Measurements from ENCODE around the gene HINT2. TPM values are rescaled to one million over a fixed set of nuclear protein-coding genes. Genes with fewer than 3 reads are reported as not detected.

Gene HINT2
- total RNA-seq (10 to 100 TPM in 4 of 5 donors, 1 to 10 TPM in 1; 8.4 to 22.7 (median 17.9) TPM), polyA plus RNA-seq (100 to 1,000 TPM in 2 of 3 donors, 10 to 100 TPM in 1; 98.1 to 131 (median 118) TPM)
- long read RNA-seq, donor 1, transcript HINT2-201 (5 exons, 628 nt), result major isoform, 18 of 22 reads
- long read RNA-seq, donor 1, partial matches to known transcripts, result 0 of 22 reads
- long read RNA-seq, donor 1, other reads (novel, unspliced or antisense), result 0 of 22 reads
- long read RNA-seq, donor 2, transcript HINT2-201 (5 exons, 628 nt), result major isoform, 14 of 22 reads
- long read RNA-seq, donor 2, partial matches to known transcripts, result 0 of 22 reads
- long read RNA-seq, donor 2, other reads (novel, unspliced or antisense), result 0 of 22 reads
- long read RNA-seq, donor 3, transcript HINT2-201 (5 exons, 628 nt), result major isoform, 13 of 17 reads
- long read RNA-seq, donor 3, partial matches to known transcripts, result 0 of 17 reads
- long read RNA-seq, donor 3, other reads (novel, unspliced or antisense), result 0 of 17 reads
- long read RNA-seq, donor 4, partial matches to known transcripts, result 0 of 3 reads
- long read RNA-seq, donor 4, other reads (novel, unspliced or antisense), result 0 of 3 reads
- long read RNA-seq, donor 5, transcript HINT2-201 (5 exons, 628 nt), result major isoform, 22 of 24 reads
- long read RNA-seq, donor 5, partial matches to known transcripts, result 0 of 24 reads
- long read RNA-seq, donor 5, other reads (novel, unspliced or antisense), result 0 of 24 reads
- long read RNA-seq, donor 6, transcript HINT2-201 (5 exons, 628 nt), result major isoform, 83 of 103 reads
- long read RNA-seq, donor 6, transcript HINT2-202 (4 exons, 734 nt), result minor isoform, 8 of 103 reads
- long read RNA-seq, donor 6, partial matches to known transcripts, result 7 of 103 reads
- long read RNA-seq, donor 6, other reads (novel, unspliced or antisense), result 0 of 103 reads
- long read RNA-seq, donor 7, transcript HINT2-201 (5 exons, 628 nt), result major isoform, 24 of 25 reads
- long read RNA-seq, donor 7, partial matches to known transcripts, result 0 of 25 reads
- long read RNA-seq, donor 7, other reads (novel, unspliced or antisense), result 0 of 25 reads
- long read RNA-seq, donor 8, transcript HINT2-201 (5 exons, 628 nt), result major isoform, 17 of 19 reads
- long read RNA-seq, donor 8, partial matches to known transcripts, result 0 of 19 reads
- long read RNA-seq, donor 8, other reads (novel, unspliced or antisense), result 0 of 19 reads
- long read RNA-seq, donor 9, transcript HINT2-201 (5 exons, 628 nt), result major isoform, 18 of 33 reads
- long read RNA-seq, donor 9, partial matches to known transcripts, result 9 of 33 reads
- long read RNA-seq, donor 9, other reads (novel, unspliced or antisense), result 0 of 33 reads
- long read RNA-seq, donor 10, transcript HINT2-201 (5 exons, 628 nt), result major isoform, 12 of 13 reads
- long read RNA-seq, donor 10, partial matches to known transcripts, result 0 of 13 reads
- long read RNA-seq, donor 10, other reads (novel, unspliced or antisense), result 0 of 13 reads

GRCh38 chr9:35814841-35815543, at the start of gene HINT2:
Gene HINT2 (minus strand): TSS chr9:35815042. CDS start chr9:35814979, 63 bp downstream.
- peaks cover 24 to 41% (median 37%) of the 10 kb centered on the region in 4 donors for H3K4me1 ChIP-seq
- 0 to 1% (median 1%) methylated on average over 16 to 52 of the region's 52 CpGs for WGBS, 5 donors
- H3K27me3 ChIP-seq, result no peaks in the 10 kb centered on the region
- peak; percentile 97 to 99 for DNase-seq
- intact Hi-C loops (cut with DNase I; ENCODE audit: low total_unique reads), result no loop called here
- H3K27ac ChIP-seq, result peak within 1 kb of the TSS; percentile 97 to 99 (median 98)
- peak within 1 kb of the TSS; percentile 74 to 97 (median 85) for H3K4me3 ChIP-seq
- TF ChIP-seq EP300 (IDR thresholded peaks at IDR 0.05) (no peak), POLR2AphosphoS5 (IDR thresholded peaks at IDR 0.05) (peak; percentile 68 to 96 (median 95)), POLR2A (IDR thresholded peaks at IDR 0.05) (peak in 1 of 4 donors; percentile 86), CTCF (IDR thresholded peaks at IDR 0.05) (no peak)
- H3K36me3 ChIP-seq, result peaks cover 0 to 5% (median 4%) of the 10 kb centered on the region in 4 donors
- H3K9me3 ChIP-seq, result no peaks in the 10 kb centered on the region

GRCh38 chr9:35863583-35863982, 48.7 kb upstream of the HINT2 start:
- no peaks in the 10 kb centered on the region for H3K9me3 ChIP-seq
- no peak overlapping the region for H3K4me3 ChIP-seq
- no peaks in the 10 kb centered on the region for H3K36me3 ChIP-seq
- H3K27ac ChIP-seq, result no peak overlapping the region
- intact Hi-C loops (cut with DNase I; ENCODE audit: low total_unique reads), result loop anchor here (10.0 kb wide), 1 partner anchor 59 kb away; no protein-coding TSS in a partner anchor
- DNase-seq, result no peak
- peaks cover 0 to 12% (median 4%) of the 10 kb centered on the region in 4 donors for H3K4me1 ChIP-seq
- 65 to 80% (median 77%) methylated on average over 8 of the region's 8 CpGs for WGBS, 5 donors
- TF ChIP-seq CTCF (IDR thresholded peaks at IDR 0.05) (no peak), EP300 (IDR thresholded peaks at IDR 0.05) (no peak), POLR2A (IDR thresholded peaks at IDR 0.05) (no peak), POLR2AphosphoS5 (IDR thresholded peaks at IDR 0.05) (no peak)
- H3K27me3 ChIP-seq, result peaks cover 0 to 45% (median 16%) of the 10 kb centered on the region in 3 donors

- Histone ChIP-seq H3K9me3 (no peaks in the 10 kb centered on the region), H3K27me3 (peaks cover 0 to 37% (median 16%) of the 10 kb centered on the region in 3 donors), H3K27ac (no peak overlapping the region), H3K36me3 (no peaks in the 10 kb centered on the region), H3K4me3 (no peak overlapping the region), H3K4me1 (peaks cover 0 to 12% (median 4%) of the 10 kb centered on the region in 4 donors)
- TF ChIP-seq POLR2A (IDR thresholded peaks at IDR 0.05) (no peak), EP300 (IDR thresholded peaks at IDR 0.05) (no peak), CTCF (IDR thresholded peaks at IDR 0.05) (no peak), POLR2AphosphoS5 (IDR thresholded peaks at IDR 0.05) (no peak)
- DNase-seq, result no peak
- intact Hi-C loops (cut with DNase I; ENCODE audit: low total_unique reads), result loop anchor here (10.0 kb wide), 1 partner anchor 58 kb away; no protein-coding TSS in a partner anchor
- WGBS, 5 donors, result 76 to 84% (median 80%) methylated on average over 4 of the region's 4 CpGs
Observed at GRCh38 chr9:35862328-35862727, 47.5 kb upstream of the HINT2 start.

Measured in stomach (tissue), 19 donors.